ENCODE results near the gene METTL26. TPM values are rescaled to one million over a fixed set of nuclear protein-coding genes. Genes with fewer than 3 reads are reported as not detected.

The METTL26 gene
- total RNA-seq, 1 donor from 2014 or later: 101 TPM

- DNase-seq (ENCODE audit: low read depth, low spot score): no peak
Measured at GRCh38 chr16:659618-660017, 23.5 kb upstream of the METTL26 start.

- no peak for DNase-seq (ENCODE audit: low read depth, low spot score)
Measured at GRCh38 chr16:658679-659571, 22.8 kb upstream of the METTL26 start.

GRCh38 chr16:657487-657886, 21.4 kb upstream of the METTL26 start:
- no peak for DNase-seq (ENCODE audit: low read depth, low spot score)

GRCh38 chr16:654034-654433, 17.9 kb upstream of the METTL26 start:
- no peak for DNase-seq (ENCODE audit: low read depth, low spot score)

- DNase-seq (ENCODE audit: low read depth, low spot score): no peak
Measured at GRCh38 chr16:652454-653305, 16.6 kb upstream of the METTL26 start.

- no peak for DNase-seq (ENCODE audit: low read depth, low spot score)
Measured at GRCh38 chr16:651844-652243, 15.7 kb upstream of the METTL26 start.

GRCh38 chr16:649631-650030, 13.5 kb upstream of the METTL26 start:
- DNase-seq (ENCODE audit: low read depth, low spot score): no peak

- peak; percentile 67 for DNase-seq (ENCODE audit: low read depth, low spot score)
Measured at GRCh38 chr16:648781-649589, 12.9 kb upstream of the METTL26 start, which contains the start of gene WDR90. TSS of gene WDR90 (plus strand) at chr16:649365. CDS start at chr16:649417, 52 bp downstream.

GRCh38 chr16:648071-648780, 12.1 kb upstream of the METTL26 start:
- no peak for DNase-seq (ENCODE audit: low read depth, low spot score)

GRCh38 chr16:647173-647902, 11.2 kb upstream of the METTL26 start:
- DNase-seq (ENCODE audit: low read depth, low spot score): no peak

- no peak for DNase-seq (ENCODE audit: low read depth, low spot score)
Measured at GRCh38 chr16:646679-647172, 10.6 kb upstream of the METTL26 start.

- no peak for DNase-seq (ENCODE audit: low read depth, low spot score)
Measured at GRCh38 chr16:645852-646678, 10.0 kb upstream of the METTL26 start.

GRCh38 chr16:644556-644955, 8.5 kb upstream of the METTL26 start:
- DNase-seq (ENCODE audit: low read depth, low spot score): no peak

- no peak for DNase-seq (ENCODE audit: low read depth, low spot score)
Measured at GRCh38 chr16:643050-643368, 6.9 kb upstream of the METTL26 start.

GRCh38 chr16:642189-643049, 6.3 kb upstream of the METTL26 start:
- no peak for DNase-seq (ENCODE audit: low read depth, low spot score)

GRCh38 chr16:641326-642188, 5.5 kb upstream of the METTL26 start, which contains the start of gene MCRIP2:
TSS of gene MCRIP2 (plus strand) at chr16:641828. CDS start at chr16:641992, 164 bp downstream.
- DNase-seq (ENCODE audit: low read depth, low spot score): no peak

GRCh38 chr16:640614-641013, 4.5 kb upstream of the METTL26 start:
- DNase-seq (ENCODE audit: low read depth, low spot score): no peak

All from pulmonary artery endothelial cell (primary cell).